Activated T-cell treated with anti-CD3 and anti-CD28 coated beads for 48 hours (primary cell): ENCODE data around the gene GNB3.

ENCODE experiments used
- DNase-seq: peaks from one replicate; pipeline ENCODE4 v3.0.0-alpha.2; 2020; ENCODE audit warnings: low read depth

The GNB3 gene

DNA sequence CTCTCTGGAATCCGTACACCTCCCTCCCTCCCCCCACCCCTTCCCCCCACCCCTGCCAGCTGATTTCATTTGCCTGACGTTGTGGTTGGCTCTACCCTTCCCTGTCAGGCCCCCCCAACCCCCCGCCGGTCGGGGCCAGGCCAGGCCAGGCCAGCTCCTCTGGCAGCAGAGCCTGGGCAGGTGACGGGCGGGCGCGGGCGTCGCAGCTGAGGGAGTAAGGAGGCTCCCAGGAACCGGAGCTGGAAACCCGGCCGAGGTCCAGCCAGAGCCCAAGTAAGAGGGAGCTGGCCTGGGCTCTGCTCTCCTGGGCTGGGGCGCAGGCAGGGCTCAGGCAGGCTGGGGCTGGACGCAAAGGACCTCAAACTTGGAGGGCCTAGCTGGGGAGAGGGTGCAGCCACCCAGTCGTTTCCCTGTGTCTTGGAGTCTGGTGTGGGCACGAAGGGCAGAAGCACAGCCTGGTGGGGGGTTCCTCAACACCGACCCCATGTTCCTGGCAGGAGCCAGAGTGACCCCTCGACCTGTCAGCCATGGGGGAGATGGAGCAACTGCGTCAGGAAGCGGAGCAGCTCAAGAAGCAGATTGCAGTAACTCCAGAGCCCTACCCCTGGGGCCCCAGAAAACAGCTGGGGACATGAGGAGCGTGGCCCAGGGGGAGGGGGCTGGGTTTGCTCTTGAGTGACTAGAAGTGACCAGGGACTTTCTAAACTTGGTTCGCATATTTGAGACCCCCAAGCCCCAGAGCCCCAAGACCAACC is at the start of gene GNB3:
Gene GNB3, plus strand, starts transcription at position 165 of the 755 bp plus-strand sequence. Its CDS starts 363 bp downstream, at position 528.
- DNase-seq = no peak

DNA sequence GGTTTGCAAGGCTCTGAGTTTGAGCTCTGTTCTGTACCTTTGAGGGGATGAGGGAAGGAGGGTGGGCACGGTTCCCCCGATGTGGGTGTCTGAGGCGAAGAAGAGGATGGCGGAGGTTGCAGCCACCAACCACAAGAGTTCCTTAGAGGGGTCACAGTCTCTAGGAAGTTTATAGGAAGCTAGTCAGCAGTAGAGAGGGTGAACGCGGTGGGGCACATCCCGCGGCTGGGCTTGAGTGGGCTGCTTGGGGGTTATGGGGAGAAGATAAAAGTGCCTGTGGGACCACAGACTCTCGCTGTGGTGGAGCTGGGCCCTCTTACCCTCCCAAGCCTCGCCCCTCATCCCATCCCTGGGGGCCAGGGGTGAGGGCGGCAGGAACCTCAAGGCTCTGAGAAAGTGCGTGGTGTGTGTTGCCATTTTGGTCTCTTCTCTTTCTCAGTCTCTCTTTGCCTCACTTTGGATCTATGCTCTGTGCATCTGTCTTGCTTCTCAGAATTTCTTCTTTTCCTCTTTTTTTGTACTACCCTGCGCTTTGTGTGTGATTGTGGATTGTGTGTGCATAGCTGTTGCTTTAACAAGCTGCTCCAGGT is 48.7 kb upstream of the GNB3 start:
- no peak for DNase-seq

DNA sequence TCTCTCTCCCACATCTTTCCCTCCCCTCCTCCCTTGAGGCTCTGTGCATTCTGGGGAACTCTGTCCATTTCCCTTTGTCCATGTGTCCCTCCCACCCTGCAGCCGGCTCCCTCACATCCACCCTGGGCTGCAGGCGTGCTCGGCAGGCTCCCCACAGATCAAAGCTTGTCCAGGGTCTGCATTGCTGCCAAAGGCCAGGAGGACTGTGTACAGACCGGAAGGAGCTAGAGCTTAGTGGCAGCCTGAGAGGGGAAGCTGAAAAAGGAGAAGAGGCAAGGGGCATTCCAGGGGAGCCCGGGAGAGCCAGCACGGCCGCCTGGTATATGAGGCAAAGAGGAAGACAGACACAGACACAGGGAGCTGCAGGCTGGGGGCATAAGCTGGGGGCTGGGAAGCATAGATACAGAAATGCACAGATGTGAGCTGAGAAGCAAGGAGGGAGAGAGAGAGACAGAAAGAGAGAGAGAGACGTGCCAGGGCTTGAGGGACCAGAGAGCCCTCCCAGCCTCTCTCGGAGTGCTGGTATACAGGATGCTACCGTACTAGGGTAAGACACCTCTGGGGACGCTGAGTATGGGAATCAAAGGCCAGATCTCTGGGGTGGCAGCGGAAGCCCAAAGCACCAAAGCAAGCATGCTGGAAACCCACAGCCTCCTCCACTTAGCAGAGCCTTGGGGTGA is 48.1 kb upstream of the GNB3 start:
- DNase-seq = no peak

DNA sequence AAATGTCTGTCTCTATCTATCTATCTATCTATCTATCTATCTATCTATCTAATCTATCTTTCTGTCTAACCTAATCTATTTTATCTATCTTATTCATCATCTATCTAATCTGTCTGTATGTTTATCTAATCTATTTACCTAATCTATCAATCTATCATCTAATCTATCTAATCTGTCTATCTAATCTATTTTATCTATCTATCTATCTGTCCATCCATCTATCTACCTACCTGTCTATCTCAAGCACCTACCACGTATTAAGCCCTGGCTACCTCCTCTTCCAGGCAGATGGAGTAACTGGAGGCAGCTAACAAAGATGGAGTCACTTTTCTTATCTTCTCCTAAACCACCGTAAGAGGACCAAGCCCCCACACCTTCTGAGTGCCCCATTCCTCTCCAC is 45.6 kb upstream of the GNB3 start:
- DNase-seq = no peak

DNA sequence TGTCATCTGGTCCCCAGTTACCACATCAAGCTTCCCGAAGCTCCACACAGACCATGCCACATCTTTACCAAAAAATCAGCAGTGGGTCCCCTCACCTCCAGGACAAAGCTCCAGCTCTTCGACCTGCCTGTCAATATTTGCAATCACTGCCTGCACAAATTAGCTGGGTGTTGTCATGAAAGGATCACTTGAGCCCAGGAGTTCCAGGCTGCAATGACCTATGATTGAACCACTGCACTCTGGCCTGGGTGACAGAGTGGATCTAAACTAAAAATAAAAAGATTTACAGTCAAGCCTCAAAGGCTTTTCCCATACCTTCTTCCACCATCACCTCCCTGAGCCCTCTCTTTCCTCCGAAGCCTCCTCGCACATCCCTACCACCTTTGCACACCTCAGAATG is 44.1 kb upstream of the GNB3 start:
- DNase-seq = no peak

DNA sequence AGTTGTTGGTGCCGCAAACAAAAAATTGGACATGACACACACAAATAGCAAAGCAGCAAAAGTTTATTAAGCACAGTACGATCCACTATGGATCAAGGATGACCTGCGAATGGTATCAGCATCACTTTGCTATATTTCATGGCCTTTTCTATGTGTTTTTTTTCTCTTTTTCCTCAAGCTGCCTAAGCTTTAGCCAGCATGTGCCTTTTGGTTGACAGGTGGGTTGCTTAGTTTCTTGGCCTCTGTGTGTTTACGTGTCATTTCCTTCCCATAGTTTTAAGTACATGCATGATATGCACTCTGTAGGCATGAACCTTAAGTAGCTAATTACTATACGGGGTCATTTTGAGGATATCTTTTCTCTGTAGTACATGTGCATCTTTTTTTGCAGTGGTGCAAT is 41.6 kb upstream of the GNB3 start:
- no peak for DNase-seq

DNA sequence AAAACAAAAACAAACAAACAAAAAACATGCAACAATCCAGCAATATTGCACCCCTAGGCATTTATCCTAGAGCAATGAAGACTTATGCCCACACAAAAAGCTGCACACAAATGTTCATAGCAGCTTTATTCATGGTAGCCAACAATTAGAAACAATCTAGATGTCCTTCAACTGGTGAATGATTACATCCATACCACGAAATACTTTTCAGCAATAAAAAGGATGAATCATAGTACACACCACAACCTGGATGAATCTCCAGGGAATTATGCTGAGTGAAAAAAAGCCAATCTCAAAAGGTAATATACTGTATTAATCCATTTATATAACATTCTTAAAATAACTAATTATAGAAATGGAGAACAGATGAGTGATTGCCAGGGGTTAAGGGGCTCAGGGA is 33.6 kb upstream of the GNB3 start:
- no peak for DNase-seq

DNA sequence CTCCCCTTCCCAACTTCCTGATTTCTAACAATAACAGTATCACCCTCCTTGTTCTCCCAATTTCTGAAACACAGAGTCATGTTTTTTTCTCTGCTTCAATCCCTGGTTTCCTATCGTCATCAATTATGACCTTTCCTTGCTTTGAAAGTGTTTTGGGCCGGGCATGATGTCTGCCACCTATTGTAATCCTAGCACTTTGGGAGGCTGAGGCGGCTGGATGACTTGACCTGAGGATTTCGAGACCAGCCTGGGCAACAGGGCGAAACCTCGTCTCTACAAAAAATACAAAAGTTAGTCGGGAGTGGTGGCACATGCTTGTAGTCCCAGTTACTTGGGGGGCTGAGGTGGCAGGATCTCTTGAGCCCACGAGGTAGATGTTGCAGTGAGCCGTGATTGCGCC is 31.7 kb upstream of the GNB3 start:
- DNase-seq = no peak

DNA sequence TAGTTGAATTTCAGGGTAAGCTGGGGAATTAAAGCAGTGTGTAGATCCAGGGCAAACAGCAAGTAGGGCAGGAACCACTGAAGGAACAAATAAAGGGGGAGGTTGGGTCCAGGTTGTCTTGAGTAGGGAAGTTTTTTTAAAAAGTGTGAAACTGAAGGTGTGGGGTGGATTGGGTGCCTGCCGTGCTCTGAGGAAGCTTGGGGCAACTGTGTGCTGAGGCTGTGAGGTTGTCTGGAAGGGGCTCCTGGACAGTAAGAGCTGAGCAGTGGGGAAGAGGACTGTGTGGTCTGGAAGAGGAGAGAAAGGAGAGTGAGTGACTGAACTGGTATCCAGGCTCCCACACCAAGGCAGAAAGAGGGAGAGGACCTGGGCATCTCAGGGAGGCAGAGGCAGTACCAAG is 30.0 kb upstream of the GNB3 start:
- no peak for DNase-seq

DNA sequence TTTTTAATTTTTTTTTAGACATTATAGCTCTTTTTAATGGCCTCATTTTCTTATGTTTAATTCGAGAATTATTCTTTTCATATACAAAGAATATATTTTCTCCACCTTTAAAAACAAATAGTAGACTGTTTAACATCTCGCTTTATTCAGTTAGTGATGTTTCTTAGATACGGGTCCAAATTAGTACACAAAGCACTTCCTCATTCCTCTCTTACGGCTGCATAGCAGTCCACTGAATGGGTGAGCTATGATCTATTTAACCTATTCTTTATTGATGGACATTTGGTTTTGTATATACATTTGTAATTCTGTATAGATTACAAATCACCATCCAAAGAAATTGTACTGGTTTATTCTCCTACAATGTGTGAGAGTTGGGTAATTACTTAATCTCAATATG is 27.4 kb upstream of the GNB3 start:
- DNase-seq = no peak

DNA sequence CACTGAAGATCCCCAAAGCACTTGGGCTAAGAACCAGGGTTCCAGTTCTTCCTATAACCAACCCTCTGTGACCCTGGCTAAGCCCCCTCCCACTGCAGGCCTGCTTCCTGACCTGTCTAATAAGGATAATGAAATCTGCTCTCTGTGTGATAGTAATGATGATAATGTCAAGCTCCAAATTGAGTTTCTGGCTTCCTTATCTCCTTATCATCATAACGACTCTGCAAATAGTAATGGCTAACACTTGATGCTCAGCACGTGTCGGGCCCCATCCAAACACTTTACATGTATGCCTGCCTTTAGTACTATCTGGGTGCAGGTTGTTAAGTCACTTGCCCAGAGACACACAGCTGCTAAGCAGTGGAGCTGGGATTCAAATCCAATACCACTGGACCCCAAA is 24.1 kb upstream of the GNB3 start:
- DNase-seq = no peak

DNA sequence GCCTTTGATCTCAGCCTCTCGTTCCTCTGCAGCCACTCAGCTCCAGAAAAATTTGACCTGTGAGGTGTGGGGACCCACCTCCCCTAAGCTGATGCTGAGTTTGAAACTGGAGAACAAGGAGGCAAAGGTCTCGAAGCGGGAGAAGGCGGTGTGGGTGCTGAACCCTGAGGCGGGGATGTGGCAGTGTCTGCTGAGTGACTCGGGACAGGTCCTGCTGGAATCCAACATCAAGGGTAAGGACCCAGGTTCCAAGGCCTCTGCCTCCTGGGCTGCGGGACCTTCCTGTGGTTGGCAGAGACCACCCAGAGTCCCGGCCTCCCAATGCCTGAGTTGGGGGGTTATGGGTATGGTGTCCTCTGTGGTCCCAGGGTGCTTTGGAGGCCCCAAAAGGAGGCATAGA is 23.6 kb upstream of the GNB3 start:
- no peak for DNase-seq

DNA sequence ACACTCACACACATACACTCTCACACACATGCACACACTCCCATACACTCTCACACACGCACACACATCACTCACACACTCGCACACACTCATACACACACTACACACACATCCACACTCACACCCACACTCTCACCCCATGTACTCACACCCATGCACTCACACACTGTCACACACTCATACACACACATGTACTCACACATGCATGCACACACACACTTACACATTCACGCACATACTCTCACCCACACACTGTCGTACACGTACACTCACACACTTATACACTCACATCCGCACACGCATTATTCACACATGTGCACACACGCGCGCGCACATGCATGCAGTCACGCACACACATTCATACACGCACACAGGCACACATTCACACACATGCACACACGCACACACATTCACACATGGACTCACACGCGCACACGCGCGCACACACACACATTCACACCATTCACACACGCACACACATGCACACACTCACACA is 23.0 kb upstream of the GNB3 start:
- DNase-seq = no peak

DNA sequence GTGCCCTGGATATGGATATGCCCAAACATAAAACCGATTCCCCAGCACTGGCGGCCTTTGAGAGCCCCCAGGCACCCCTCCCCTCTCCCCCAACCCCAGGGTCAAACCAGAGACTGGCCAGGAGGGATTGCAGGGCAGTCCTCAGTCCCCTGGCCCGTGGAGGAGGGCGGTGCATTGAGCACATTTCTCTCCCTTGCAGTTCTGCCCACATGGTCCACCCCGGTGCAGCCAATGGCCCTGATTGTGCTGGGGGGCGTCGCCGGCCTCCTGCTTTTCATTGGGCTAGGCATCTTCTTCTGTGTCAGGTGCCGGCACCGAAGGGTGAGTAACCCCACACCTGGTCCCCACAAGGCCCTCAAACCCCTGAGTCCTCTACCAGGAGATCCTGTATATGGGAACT is 22.5 kb upstream of the GNB3 start:
- DNase-seq = no peak

DNA sequence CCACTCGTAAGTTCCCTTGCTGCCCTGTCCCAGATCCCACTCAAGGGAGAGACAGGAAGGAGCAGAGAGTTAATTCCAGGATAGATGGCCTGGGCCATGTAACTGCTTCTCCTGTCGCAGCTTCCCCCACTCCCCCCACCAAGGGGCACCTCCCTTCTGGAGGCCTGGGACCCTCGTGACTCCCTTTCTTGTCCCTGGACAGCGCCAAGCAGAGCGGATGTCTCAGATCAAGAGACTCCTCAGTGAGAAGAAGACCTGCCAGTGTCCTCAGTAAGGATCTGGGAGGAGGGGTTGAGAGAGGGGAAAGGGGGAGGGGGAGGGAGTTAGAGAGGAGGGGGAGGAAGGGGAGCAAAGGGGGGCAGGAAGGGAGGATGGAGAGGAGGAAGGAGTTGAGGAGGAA is 22.1 kb upstream of the GNB3 start:
- no peak for DNase-seq

DNA sequence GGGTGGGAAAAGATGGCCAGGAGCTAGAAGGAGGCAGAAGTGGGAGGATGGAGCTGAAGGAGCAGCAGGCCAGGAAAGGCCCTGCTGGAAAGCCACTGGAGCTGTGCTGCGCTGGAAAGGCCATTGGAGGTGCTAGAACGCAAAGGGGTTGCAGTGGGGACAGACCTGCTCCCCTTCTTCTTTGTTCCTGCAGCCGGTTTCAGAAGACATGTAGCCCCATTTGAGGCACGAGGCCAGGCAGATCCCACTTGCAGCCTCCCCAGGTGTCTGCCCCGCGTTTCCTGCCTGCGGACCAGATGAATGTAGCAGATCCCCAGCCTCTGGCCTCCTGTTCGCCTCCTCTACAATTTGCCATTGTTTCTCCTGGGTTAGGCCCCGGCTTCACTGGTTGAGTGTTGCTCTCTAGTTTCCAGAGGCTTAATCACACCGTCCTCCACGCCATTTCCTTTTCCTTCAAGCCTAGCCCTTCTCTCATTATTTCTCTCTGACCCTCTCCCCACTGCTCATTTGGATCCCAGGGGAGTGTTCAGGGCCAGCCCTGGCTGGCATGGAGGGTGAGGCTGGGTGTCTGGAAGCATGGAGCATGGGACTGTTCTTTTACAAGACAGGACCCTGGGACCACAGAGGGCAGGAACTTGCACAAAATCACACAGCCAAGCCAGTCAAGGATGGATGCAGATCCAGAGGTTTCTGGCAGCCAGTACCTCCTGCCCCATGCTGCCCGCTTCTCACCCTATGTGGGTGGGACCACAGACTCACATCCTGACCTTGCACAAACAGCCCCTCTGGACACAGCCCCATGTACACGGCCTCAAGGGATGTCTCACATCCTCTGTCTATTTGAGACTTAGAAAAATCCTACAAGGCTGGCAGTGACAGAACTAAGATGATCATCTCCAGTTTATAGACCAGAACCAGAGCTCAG is 21.4 kb upstream of the GNB3 start:
- no peak for DNase-seq

DNA sequence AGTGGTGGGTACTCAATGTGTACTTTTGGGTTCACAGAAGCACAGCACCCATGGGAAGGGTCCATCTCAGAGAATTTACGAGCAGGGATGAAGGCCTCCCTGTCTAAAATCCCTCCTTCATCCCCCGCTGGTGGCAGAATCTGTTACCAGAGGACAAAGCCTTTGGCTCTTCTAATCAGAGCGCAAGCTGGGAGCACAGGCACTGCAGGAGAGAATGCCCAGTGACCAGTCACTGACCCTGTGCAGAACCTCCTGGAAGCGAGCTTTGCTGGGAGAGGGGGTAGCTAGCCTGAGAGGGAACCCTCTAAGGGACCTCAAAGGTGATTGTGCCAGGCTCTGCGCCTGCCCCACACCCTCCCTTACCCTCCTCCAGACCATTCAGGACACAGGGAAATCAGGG is 20.6 kb upstream of the GNB3 start:
- DNase-seq = no peak

DNA sequence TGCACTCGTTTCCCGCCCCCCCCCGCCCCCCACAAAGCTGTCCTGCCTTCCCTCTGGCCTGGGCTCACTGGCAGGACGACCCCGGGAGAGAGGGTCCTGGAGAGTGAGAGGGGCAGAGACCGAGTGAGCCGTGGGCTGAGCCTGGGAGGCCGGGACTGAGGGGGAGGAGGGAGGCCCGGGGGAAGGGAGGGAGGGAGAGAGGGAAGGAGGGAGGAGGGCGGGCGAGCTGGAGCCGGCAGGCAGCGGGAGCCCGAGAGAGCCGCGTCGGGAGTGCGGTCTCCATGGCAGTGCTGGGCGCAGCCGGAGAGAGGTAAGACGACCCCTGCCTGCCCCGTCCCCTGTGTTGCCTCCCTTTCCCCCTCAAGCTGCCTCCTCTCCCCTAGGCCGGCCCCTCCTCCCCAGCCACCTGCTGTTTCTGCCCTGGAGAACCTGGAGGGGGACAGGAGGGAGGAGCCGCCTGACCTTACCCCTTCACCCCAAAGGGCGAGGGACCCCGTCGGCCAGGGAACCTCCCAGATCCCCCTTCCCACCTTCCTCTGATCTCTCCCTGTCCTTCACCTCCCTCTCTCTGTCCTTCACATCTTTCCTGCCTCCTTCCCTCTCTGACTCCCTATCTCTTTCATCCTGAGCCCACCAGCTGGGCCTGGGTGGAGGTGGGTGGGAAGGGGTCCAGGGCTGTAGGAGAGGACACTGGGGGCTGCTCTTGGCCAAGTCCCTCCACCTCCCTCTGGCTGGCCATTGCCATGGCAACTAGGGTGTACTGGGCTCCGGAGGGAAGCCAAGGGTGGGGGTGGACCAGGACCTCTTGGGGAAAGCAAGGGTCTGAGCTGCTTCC is 18.9 kb upstream of the GNB3 start, which contains the start of gene GPR162:
Gene GPR162, plus strand, starts transcription at position 231 of the 835 bp plus-strand sequence. CDS start 2,078 bp downstream, outside the sequence.
- DNase-seq = no peak

DNA sequence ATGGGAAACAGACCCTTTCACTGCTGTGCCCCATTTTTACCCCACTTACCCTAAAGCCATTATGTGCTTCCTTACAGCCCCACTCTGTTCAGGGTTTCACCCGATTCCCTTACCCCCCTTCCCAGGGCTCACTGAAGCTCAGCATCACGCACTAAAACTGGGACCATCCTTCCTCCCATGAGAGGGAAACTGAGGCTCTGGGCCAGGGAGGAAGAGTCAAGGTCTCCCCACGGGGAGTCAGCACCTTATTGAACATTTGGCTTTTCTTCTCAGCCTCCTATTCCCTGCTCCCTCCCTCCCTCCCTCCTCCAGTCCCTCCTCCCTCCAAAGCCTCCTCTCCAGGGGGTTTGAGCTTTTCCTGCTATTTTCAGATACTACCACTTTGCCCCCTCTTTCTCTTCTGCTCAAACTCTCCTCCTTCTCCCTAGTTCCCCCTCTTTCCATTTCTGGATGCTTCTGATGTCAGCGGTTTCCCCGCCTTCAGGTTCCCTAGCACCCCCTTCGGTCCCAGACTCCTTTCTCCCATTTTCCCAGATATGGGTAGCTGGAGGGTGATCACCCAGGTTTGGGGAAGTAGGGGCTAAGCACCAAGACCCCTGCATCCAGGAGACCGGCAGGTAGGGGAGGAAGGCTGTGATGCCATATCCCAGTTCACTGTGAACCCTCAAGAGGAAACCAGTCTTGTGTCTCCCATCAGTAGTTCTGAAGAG is 18.1 kb upstream of the GNB3 start:
- DNase-seq = no peak
